ENCODE measurements around the gene HPCA. TPM values are rescaled to one million over a fixed set of nuclear protein-coding genes. Genes with fewer than 3 reads are reported as not detected.

The HPCA gene
- total and polyA plus RNA-seq, 2 of the 13 experiments (the other 11 are each of a cell fraction or from before 2014, with no cell fraction given): not detected

DNA sequence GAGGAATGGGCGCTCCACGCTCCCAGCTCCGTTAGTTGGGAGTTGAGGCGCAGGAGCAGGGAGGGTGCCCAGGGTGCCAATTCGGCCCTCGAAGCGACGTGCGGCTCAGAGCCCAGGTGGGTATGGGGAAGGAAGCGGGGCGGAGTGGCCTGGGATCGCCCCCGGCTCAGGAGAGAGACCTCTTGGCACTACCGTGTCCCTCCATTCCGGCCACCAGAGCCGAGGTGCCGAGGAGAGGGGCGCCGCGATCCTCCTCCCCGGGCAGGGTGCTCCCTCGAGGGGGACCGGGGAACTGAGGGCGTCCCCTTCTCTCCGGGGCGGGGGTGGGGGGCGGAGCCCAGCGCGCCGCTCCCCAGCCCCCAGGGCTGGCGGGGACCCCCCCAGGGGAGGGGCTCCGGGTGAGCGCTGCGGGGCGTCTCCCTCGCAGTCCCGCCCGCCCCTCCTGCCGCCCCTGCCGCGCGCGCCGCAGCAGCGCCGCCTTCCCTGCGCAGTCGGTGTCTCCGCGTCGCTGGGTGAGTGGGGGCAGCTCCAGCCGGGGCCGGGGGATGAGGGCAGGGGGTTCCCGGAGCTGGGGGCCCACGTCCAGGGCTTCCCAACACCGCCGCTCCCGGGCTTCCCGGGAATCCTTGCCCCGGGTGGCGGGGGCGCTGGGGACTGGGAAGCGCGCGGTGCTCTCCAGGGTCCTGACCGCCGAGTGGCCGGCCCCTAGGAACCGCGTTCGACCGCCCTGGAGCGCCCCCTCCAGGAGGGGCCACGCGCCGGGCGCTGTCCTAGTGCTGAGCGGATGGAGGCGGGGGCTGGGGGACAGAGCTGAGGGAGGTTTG is at the start of gene HPCA (continued):
- TF ChIP-seq, protein P1, sequence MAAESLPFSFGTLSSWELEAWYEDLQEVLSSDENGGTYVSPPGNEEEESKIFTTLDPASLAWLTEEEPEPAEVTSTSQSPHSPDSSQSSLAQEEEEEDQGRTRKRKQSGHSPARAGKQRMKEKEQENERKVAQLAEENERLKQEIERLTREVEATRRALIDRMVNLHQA (CRISPR knock-in tag; IDR thresholded peaks at IDR 0.05): peak; percentile 84; the same call in 1 of the 2 replicates
- TF ChIP-seq ZNF570 (CRISPR knock-in tag; IDR thresholded peaks at IDR 0.05; ENCODE audit: borderline replicate concordance) (peak; percentile 97; the same call in 1 of the 2 replicates), ZNF225 (CRISPR knock-in tag; IDR thresholded peaks at IDR 0.05) (peak; percentile 67; the same call in 1 of the 2 replicates), BORCS8-MEF2B (CRISPR knock-in tag; IDR thresholded peaks at IDR 0.05) (peak; percentile 99), ZNF205 (CRISPR knock-in tag; IDR thresholded peaks at IDR 0.05) (peak; percentile 95), SRY (CRISPR knock-in tag; IDR thresholded peaks at IDR 0.05) (peak; percentile 97), XRCC5 (optimal IDR thresholded peaks at IDR 0.05; ENCODE audit: low read length) (peak; percentile 80), ZMAT3 (CRISPR knock-in tag; conservative IDR thresholded peaks at IDR 0.05) (peak; percentile 99), RFX3 (CRISPR knock-in tag; IDR thresholded peaks at IDR 0.05) (peak; percentile 62; the same call in 1 of the 2 replicates), ARNTL (CRISPR knock-in tag; IDR thresholded peaks at IDR 0.05) (peak; percentile 90), CREB1 (IDR thresholded peaks at IDR 0.05) (no peak), CREB1 (CRISPR knock-in tag; IDR thresholded peaks at IDR 0.05) (peak; percentile 37; the same call in 1 of the 2 replicates), NFKB2 (CRISPR knock-in tag; IDR thresholded peaks at IDR 0.05; ENCODE audit: borderline replicate concordance) (peak; percentile 99)
- TF ChIP-seq, protein P2, sequence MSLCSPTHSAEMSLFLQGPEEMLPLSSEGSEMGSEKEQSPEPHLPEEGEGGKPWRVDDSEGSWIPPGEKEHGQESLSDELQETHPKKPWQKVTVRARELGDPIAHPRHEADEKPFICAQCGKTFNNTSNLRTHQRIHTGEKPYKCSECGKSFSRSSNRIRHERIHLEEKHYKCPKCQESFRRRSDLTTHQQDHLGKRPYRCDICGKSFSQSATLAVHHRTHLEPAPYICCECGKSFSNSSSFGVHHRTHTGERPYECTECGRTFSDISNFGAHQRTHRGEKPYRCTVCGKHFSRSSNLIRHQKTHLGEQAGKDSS (CRISPR knock-in tag; IDR thresholded peaks at IDR 0.05; ENCODE audit: borderline replicate concordance, low read depth): peak; percentile 90; the same call in 1 of the 2 replicates
- TF ChIP-seq, protein P3, sequence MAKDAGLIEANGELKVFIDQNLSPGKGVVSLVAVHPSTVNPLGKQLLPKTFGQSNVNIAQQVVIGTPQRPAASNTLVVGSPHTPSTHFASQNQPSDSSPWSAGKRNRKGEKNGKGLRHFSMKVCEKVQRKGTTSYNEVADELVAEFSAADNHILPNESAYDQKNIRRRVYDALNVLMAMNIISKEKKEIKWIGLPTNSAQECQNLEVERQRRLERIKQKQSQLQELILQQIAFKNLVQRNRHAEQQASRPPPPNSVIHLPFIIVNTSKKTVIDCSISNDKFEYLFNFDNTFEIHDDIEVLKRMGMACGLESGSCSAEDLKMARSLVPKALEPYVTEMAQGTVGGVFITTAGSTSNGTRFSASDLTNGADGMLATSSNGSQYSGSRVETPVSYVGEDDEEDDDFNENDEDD (CRISPR knock-in tag; IDR thresholded peaks at IDR 0.05; ENCODE audit: borderline replicate concordance): peak; percentile 45; the same call in 1 of the 2 replicates
- TF ChIP-seq, protein P4, sequence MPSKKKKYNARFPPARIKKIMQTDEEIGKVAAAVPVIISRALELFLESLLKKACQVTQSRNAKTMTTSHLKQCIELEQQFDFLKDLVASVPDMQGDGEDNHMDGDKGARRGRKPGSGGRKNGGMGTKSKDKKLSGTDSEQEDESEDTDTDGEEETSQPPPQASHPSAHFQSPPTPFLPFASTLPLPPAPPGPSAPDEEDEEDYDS (CRISPR knock-in tag; IDR thresholded peaks at IDR 0.05): peak; percentile 70
- TF ChIP-seq, protein P5, sequence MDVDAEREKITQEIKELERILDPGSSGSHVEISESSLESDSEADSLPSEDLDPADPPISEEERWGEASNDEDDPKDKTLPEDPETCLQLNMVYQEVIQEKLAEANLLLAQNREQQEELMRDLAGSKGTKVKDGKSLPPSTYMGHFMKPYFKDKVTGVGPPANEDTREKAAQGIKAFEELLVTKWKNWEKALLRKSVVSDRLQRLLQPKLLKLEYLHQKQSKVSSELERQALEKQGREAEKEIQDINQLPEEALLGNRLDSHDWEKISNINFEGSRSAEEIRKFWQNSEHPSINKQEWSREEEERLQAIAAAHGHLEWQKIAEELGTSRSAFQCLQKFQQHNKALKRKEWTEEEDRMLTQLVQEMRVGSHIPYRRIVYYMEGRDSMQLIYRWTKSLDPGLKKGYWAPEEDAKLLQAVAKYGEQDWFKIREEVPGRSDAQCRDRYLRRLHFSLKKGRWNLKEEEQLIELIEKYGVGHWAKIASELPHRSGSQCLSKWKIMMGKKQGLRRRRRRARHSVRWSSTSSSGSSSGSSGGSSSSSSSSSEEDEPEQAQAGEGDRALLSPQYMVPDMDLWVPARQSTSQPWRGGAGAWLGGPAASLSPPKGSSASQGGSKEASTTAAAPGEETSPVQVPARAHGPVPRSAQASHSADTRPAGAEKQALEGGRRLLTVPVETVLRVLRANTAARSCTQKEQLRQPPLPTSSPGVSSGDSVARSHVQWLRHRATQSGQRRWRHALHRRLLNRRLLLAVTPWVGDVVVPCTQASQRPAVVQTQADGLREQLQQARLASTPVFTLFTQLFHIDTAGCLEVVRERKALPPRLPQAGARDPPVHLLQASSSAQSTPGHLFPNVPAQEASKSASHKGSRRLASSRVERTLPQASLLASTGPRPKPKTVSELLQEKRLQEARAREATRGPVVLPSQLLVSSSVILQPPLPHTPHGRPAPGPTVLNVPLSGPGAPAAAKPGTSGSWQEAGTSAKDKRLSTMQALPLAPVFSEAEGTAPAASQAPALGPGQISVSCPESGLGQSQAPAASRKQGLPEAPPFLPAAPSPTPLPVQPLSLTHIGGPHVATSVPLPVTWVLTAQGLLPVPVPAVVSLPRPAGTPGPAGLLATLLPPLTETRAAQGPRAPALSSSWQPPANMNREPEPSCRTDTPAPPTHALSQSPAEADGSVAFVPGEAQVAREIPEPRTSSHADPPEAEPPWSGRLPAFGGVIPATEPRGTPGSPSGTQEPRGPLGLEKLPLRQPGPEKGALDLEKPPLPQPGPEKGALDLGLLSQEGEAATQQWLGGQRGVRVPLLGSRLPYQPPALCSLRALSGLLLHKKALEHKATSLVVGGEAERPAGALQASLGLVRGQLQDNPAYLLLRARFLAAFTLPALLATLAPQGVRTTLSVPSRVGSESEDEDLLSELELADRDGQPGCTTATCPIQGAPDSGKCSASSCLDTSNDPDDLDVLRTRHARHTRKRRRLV (CRISPR knock-in tag; IDR thresholded peaks at IDR 0.05): peak; percentile 94
